Ovary (tissue), 3 donors: ENCODE measurements around the gene POLD2.

Experiments
- CTCF ChIP-seq, 3 donors: fragments of 450-650 bp in 2 of 3; fragments of 200-600 bp in 1 of 3; IDR thresholded peaks; one replicate each; pipeline versions ENCODE4 v1.5.1 to v1.8.0; 2016 to 2022; ENCODE audit warnings: antibody characterized with exemption in 3 of 3, mild to moderate bottlenecking in 1 of 3
- EP300 ChIP-seq: sonication (generic); formaldehyde crosslinking; IDR thresholded peaks from one replicate; pipeline ENCODE4 v1.6.1; 2017; ENCODE audit warnings: antibody characterized with exemption
- POLR2A ChIP-seq: fragments of 450-650 bp; IDR thresholded peaks from one replicate; pipeline ENCODE4 v1.6.1; 2017; ENCODE audit warnings: antibody characterized with exemption, mild to moderate bottlenecking, moderate library complexity
- donor health status: DM: no; HTN: no; CAD: no.

- no peak for TF ChIP-seq CTCF (IDR thresholded peaks at IDR 0.05)
- TF ChIP-seq EP300, result no peak
- no peak for TF ChIP-seq POLR2A
Observed at GRCh38 chr7:44144968-44145478, 21.7 kb upstream of the POLD2 start.
